HG03060 (cell line): ENCODE measurements around the gene SLC9A8.
"Not testable (repeated sequence)": the region's sequence is repeated elsewhere in the genome, so short reads cannot be mapped to it uniquely, and the experiment has no call there.

Experiments used
- ATAC-seq: cut with Tn5 transposase; IDR thresholded peaks from one replicate; pipeline ENCODE4 v1.9.1; 2021; ENCODE audit warnings: low read depth, moderate number of reproducible peaks; ENCODE audit not compliant: unreplicated experiment

SLC9A8 gene

DNA sequence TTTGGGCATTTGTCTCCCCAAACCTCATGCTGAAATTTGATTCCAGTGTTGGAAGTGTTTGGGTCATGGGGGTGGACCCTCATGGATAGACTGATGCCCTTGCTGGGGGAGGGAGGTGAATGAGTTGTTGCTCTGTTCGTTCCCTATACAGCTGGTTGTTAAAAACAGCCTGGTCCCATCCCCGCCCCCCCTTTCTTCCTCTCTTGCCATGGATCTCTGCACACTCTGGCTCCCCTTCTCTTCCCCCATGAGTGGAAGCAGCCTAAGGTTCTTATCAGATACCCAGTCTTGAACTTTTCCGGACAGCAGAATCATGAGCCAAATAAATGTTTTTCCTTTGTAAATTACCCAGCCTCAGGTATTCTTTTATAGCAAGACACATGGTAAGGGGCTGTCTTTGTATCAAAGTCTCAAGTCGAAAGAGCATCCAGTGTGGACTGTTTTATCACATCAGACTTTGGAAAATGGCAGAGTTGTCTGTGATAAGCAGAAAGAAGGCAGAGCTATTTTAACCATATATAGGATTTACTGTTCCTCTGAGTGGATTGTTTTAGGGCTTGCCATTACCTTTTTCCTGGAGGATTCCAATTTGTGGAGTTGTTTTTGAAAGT lies 31.2 kb downstream of the SLC9A8 start:
- no peak for ATAC-seq

DNA sequence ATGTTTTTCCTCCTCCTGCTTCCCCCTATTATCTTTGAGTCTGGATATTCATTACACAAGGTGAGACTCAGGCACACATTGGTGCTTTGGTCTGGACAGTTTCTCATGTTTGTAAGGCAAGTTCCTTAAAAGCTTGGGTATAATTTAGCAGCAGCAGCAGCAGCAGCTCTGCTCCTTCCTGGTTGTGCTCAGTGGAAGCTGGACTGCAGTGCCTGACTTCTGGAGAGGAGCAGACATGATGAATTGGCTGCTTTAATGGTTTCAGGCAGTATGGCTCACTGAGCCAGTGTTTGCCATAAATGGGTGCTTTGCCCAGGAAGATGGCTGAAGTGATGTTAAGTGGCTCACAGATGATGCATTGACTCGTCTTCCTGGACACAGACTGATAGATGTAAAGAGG lies 32.4 kb downstream of the SLC9A8 start:
- no peak for ATAC-seq

DNA sequence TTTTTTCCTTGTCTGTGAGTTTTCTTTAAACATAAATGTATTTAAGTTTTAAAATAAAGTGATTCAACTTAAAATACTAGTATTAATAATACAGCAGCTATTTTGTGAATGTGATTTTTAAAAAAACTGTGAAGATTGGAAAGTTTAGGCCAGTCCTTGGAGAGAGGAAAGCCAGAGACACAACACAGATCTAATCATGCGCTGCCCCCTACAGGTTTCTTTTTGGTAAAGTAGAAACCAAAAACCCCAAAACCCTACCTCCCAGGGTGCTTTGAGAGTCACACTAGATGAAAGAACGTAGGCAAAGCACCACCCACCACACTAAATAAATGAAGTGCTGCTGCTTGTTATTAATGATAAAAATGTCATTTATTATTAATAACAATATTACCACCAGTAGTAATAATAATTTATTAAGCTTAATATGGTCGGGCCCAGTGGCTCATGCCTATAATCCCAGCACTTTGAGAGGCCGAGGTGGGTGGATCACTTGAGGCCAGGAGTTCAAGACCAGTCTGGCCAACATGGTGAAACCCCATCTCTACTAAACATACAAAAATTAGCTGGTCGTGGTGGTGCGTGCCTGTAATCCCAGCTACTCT lies 33.7 kb downstream of the SLC9A8 start:
- ATAC-seq: no peak

DNA sequence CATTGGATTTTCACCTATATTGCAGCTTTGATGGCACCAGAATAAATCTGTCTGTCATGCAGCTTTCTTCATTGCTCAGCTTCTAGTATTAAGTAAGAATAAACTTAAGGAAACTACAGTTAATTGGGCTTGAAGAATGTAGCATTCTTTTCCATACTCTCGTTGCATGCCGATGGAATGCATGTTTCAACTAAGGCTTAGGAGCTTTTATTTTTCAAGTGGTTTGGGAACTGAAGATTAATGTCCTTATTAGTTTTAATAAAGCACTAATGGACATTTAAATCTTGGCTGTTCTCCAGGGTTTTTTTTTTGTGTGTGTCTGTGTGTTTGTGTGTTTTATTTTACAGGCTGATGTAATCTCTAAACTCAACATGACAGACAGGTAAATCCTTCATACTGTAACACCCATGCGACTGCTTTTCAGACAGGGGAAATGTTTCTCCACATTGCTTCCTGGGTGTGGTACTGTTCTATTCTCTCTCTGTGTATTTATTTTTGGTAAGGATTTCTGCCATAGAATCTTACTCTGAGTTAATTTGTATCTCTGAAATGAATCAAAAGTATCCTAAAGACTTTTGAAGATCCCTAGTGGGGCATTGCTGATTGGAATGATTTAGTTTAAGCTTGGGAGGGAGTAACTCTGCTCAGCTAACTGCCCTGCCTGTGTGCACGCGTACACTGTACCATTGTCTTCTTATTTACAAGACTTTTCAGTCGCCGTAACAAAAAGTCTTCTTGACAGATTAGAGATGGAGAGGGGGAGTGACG lies 38.0 kb downstream of the SLC9A8 start:
- no peak for ATAC-seq

GRCh38 chr20:49851231-49851705 lies 38.6 kb downstream of the SLC9A8 start:
- no peak for ATAC-seq

- no peak for ATAC-seq
These were observed 39.4 kb downstream of the SLC9A8 start for GRCh38 chr20:49851991-49852390.

- ATAC-seq: no peak
These were observed 40.0 kb downstream of the SLC9A8 start for GRCh38 chr20:49852522-49853080.

GRCh38 chr20:49853640-49854039 lies 41.0 kb downstream of the SLC9A8 start:
- no peak for ATAC-seq

- no peak for ATAC-seq
These were observed 41.7 kb downstream of the SLC9A8 start for GRCh38 chr20:49854190-49854875.

DNA sequence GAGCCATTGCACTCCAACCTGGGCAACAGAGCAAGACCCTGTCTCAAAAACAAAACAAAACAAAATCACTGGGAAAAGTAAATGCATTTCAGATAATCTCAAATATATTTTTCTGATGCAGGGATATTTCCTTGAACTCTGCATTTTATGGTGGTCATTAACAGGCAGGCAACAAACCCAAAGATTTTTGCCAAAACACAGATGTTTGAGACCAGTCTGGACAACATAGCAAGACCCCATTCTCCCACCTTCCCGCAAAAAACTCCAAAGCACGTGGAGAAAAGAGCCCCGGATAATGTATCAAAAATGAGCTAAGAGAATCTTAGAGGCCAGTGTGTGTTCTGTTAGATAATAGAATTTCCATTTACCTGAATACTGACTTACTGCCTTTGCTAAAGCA lies 44.3 kb downstream of the SLC9A8 start:
- ATAC-seq: no peak

GRCh38 chr20:49858076-49858585 lies 45.5 kb downstream of the SLC9A8 start:
- ATAC-seq: no peak

- no peak for ATAC-seq
These were observed 46.4 kb downstream of the SLC9A8 start for GRCh38 chr20:49859011-49859410.

GRCh38 chr20:49859807-49860206 lies 47.2 kb downstream of the SLC9A8 start:
- no peak for ATAC-seq

GRCh38 chr20:49861232-49861631 lies 48.6 kb downstream of the SLC9A8 start:
- not testable (repeated sequence) for ATAC-seq

DNA sequence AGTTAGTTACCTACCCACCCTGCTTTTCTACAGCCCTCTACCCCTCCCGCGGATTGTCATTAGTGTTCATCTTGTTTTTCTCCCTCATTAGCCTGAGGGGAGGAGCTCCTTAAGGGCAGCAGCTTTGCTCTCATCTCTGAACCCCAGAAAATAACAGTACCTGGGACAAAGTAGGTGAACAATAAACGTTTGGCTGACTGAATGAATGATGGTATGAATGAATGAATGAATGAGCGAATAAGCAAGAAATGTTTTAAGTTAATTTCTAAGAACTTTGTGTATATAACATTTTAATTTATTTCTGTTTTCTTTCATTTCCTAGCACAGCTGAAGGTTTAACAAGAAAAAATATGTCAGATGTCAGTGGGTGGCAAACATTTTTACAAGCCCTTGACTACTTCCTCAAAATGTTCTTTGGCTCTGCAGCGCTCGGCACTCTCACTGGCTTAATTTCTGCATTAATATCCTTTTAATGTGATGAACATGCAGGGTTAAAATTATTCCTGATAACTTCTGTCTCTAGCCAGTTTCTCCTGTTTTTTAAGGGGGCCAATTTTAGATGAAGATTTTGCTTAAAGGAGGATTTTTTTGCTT lies 50.1 kb downstream of the SLC9A8 start:
- ATAC-seq: no peak

DNA sequence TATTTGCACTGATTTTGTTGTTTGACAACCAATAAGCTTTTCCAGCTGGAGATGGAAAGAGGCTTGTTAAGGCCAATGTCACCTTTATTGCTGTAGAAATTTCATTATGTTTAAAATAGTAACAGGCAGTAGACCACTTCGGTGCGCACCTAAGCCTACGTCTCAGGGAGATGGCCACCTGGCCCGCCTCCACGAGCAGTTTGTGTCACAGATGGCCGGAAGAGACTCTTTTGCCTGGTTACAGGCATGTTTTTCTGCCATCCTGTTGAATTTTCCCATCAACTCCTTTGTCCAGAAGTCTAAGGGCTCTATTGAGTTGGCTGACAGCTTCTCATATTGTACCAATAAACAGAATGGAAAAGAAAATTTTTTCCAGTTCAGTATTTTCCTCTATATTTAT lies 51.0 kb downstream of the SLC9A8 start:
- ATAC-seq: no peak

GRCh38 chr20:49865559-49865958 lies 52.9 kb downstream of the SLC9A8 start:
- ATAC-seq: no peak

GRCh38 chr20:49866051-49866450 lies 53.4 kb downstream of the SLC9A8 start:
- no peak for ATAC-seq

GRCh38 chr20:49867453-49868215 lies 55.0 kb downstream of the SLC9A8 start:
- ATAC-seq: no peak

- ATAC-seq: no peak
These were observed 55.9 kb downstream of the SLC9A8 start for GRCh38 chr20:49868538-49868937.
